SH-SY5Y (cell line): ENCODE measurements around the gene PKD1L1.

Source experiments
- GATA2 ChIP-seq: IDR thresholded peaks from 2 replicates; pipeline ENCODE4 v1.6.1; 2011; ENCODE audit warnings: mild to moderate bottlenecking, low read depth, low read length
- GATA3 ChIP-seq: IDR thresholded peaks from 2 replicates; pipeline ENCODE4 v1.6.1; 2011; ENCODE audit warnings: low read depth, mild to moderate bottlenecking, low read length, moderate library complexity

GRCh38 chr7:47776335-47776734 is 171.9 kb downstream of the PKD1L1 start:
- no peak for TF ChIP-seq GATA2
- no peak for TF ChIP-seq GATA3
